HG02973 (cell line): Measurements from ENCODE around the gene NIP7.

Experiments
- ATAC-seq: cut with Tn5 transposase; IDR thresholded peaks from one replicate; pipeline ENCODE4 v1.9.1; 2021; ENCODE audit warnings: moderate library complexity; ENCODE audit not compliant: unreplicated experiment

Gene NIP7

GRCh38 chr16:69318177-69318910, 21.2 kb upstream of the NIP7 start:
- no peak for ATAC-seq

GRCh38 chr16:69318911-69319289, 20.7 kb upstream of the NIP7 start:
- no peak for ATAC-seq

- no peak for ATAC-seq
Measured at GRCh38 chr16:69319381-69319780, 20.2 kb upstream of the NIP7 start.

GRCh38 chr16:69319826-69320739, 19.5 kb upstream of the NIP7 start:
- ATAC-seq, result no peak

GRCh38 chr16:69320740-69321073, 18.9 kb upstream of the NIP7 start:
- ATAC-seq, result no peak

- no peak for ATAC-seq
Measured at GRCh38 chr16:69321080-69321479, 18.5 kb upstream of the NIP7 start.

- ATAC-seq, result no peak
Measured at GRCh38 chr16:69322343-69322742, 17.2 kb upstream of the NIP7 start.

GRCh38 chr16:69323415-69323814, 16.2 kb upstream of the NIP7 start:
- no peak for ATAC-seq

- no peak for ATAC-seq
Measured at GRCh38 chr16:69324013-69324531, 15.5 kb upstream of the NIP7 start.

- ATAC-seq, result no peak
Measured at GRCh38 chr16:69324585-69325253, 14.9 kb upstream of the NIP7 start.

- no peak for ATAC-seq
Measured at GRCh38 chr16:69325784-69326171, 13.8 kb upstream of the NIP7 start.

- no peak for ATAC-seq
Measured at GRCh38 chr16:69326172-69326873, 13.2 kb upstream of the NIP7 start.

- ATAC-seq, result no peak
Measured at GRCh38 chr16:69327585-69328310, 11.8 kb upstream of the NIP7 start.

GRCh38 chr16:69328854-69329316, 10.7 kb upstream of the NIP7 start:
- no peak for ATAC-seq

- peak; percentile 31 for ATAC-seq
Measured at GRCh38 chr16:69329369-69330285, 9.9 kb upstream of the NIP7 start.

GRCh38 chr16:69330286-69331109, 9.1 kb upstream of the NIP7 start, which contains the start of gene PDF:
PDF (minus strand) TSS chr16:69330588; CDS start chr16:69330570, 18 bp downstream.
- peak; percentile 83 for ATAC-seq

GRCh38 chr16:69334696-69335095, 4.9 kb upstream of the NIP7 start:
- no peak for ATAC-seq
